H54 (cell line): ENCODE data around the gene SEC24C.
"Not testable (repeated sequence)": the region's sequence is repeated elsewhere in the genome, so short reads cannot be mapped to it uniquely, and the experiment has no call there.

ENCODE experiments used
- DNase-seq: peaks from one replicate; pipeline ENCODE4 v3.0.0; 2011; ENCODE audit warnings: low spot score, mixed read lengths; ENCODE audit not compliant: insufficient read length
- FAIRE-seq: peaks from 3 replicates; lab custom pipeline; 2011; peaks lifted over from hg19 to GRCh38; lab: Jason Lieb, UNC
- POLR2A ChIP-seq: IDR thresholded peaks from 2 replicates; pipeline ENCODE4 v1.6.1; 2011; ENCODE audit warnings: low read depth, mild to moderate bottlenecking, low read length

The SEC24C gene

GRCh38 chr10:73788864-73789658, 44.9 kb downstream of the SEC24C start:
- TF ChIP-seq POLR2A: no peak
- no peak for DNase-seq
- no peak for FAIRE-seq

- DNase-seq: no peak
- FAIRE-seq: no peak
- no peak for TF ChIP-seq POLR2A
These were observed 45.5 kb downstream of the SEC24C start for GRCh38 chr10:73789659-73790055.

- FAIRE-seq (no peak), DNase-seq (no peak)
- TF ChIP-seq POLR2A: no peak
These were observed 46.9 kb downstream of the SEC24C start for GRCh38 chr10:73790886-73791625.

GRCh38 chr10:73791871-73792400, 47.8 kb downstream of the SEC24C start:
- FAIRE-seq (no peak), DNase-seq (no peak)
- TF ChIP-seq POLR2A: no peak

- no peak for FAIRE-seq
- TF ChIP-seq POLR2A: no peak
- DNase-seq: no peak
These were observed 49.3 kb downstream of the SEC24C start for GRCh38 chr10:73793456-73793855.

GRCh38 chr10:73795491-73795890, 51.3 kb downstream of the SEC24C start:
- DNase-seq, FAIRE-seq: not testable (repeated sequence)

- not testable (repeated sequence) for DNase-seq, FAIRE-seq
These were observed 51.9 kb downstream of the SEC24C start for GRCh38 chr10:73796035-73796434.

- no peak for TF ChIP-seq POLR2A
- no peak for FAIRE-seq
These were observed 52.6 kb downstream of the SEC24C start for GRCh38 chr10:73796766-73797165.

GRCh38 chr10:73797324-73798025, 53.3 kb downstream of the SEC24C start:
- no peak for TF ChIP-seq POLR2A
- DNase-seq (no peak), FAIRE-seq (no peak)

More at GRCh38 chr10:73796766-73797165, 52.6 kb downstream of the SEC24C start:
- no peak for DNase-seq

- no peak for TF ChIP-seq POLR2A
- FAIRE-seq: no peak
- DNase-seq: no peak
These were observed 53.9 kb downstream of the SEC24C start for GRCh38 chr10:73798087-73798486.

- no peak for FAIRE-seq
- DNase-seq: no peak
- no peak for TF ChIP-seq POLR2A
These were observed 54.9 kb downstream of the SEC24C start for GRCh38 chr10:73798927-73799560.

- DNase-seq (no peak), FAIRE-seq (no peak)
- TF ChIP-seq POLR2A: no peak
These were observed 55.9 kb downstream of the SEC24C start for GRCh38 chr10:73799899-73800559.
